H1 (cell line): ENCODE results near the gene VPS50. TPM values are rescaled to one million over a fixed set of nuclear protein-coding genes. Genes with fewer than 3 reads are reported as not detected.

Source experiments
- CTCF ChIA-PET: fragments of 300-600 bp; sonication (Branson Sonifier 250); formaldehyde crosslinking; loops from one replicate; lab custom pipeline; 2021; ENCODE audit not compliant: partially characterized antibody; lab: Charles Lee
- POLR2A ChIA-PET: fragments of 300-600 bp; sonication (Branson Sonifier 250); formaldehyde crosslinking; loops from one replicate; lab custom pipeline; 2021; ENCODE audit warnings: inconsistent platforms; ENCODE audit not compliant: partially characterized antibody; lab: Charles Lee
- DNase-seq, 2 experiments: peaks; one replicate each; pipeline versions ENCODE4 v3.0.0 to v3.0.0-alpha.2; 2010 to 2022; ENCODE audit warnings: low spot score in 2 of 2, low read depth in 1 of 2, mixed read lengths in 1 of 2
- FAIRE-seq: peaks from 2 replicates; lab custom pipeline; 2011; peaks lifted over from hg19 to GRCh38; lab: Jason Lieb, UNC
- H2AFZ ChIP-seq: 2 replicates; pipeline ENCODE4 v1.8.1; 2012; ENCODE audit warnings: low read length, inconsistent platforms
- H2AK5ac ChIP-seq: 2 replicates; pipeline ENCODE4 v1.6.1; 2013; ENCODE audit warnings: low read depth, low read length
- H2BK120ac ChIP-seq: replicated peaks from 2 replicates; pipeline ENCODE3; 2013; ENCODE audit warnings: low read depth, low read length, inconsistent platforms
- H2BK12ac ChIP-seq: 2 replicates; pipeline ENCODE4 v1.6.1; 2013; ENCODE audit warnings: low read depth, low read length
- H2BK15ac ChIP-seq: 2 replicates; pipeline ENCODE4 v1.6.1; 2013; ENCODE audit warnings: low read length
- H2BK20ac ChIP-seq: 2 replicates; pipeline ENCODE4 v1.6.1; 2013; ENCODE audit warnings: low read length
- H2BK5ac ChIP-seq: 2 replicates; pipeline ENCODE4 v1.6.1; 2013; ENCODE audit warnings: low read depth, low read length
- H3K14ac ChIP-seq: 2 replicates; pipeline ENCODE4 v1.6.1; 2013; ENCODE audit warnings: inconsistent platforms; ENCODE audit not compliant: insufficient read length
- H3K18ac ChIP-seq: 2 replicates; pipeline ENCODE4 v1.6.1; 2013; ENCODE audit warnings: low read length; ENCODE audit errors: extremely low read depth
- H3K23ac ChIP-seq: 2 replicates; pipeline ENCODE4 v1.6.1; 2013; ENCODE audit warnings: inconsistent platforms; ENCODE audit not compliant: insufficient read length
- H3K23me2 ChIP-seq: 2 replicates; pipeline ENCODE4 v1.6.1; 2013; ENCODE audit warnings: low read depth, low read length
- H3K27ac ChIP-seq: 2 replicates; pipeline ENCODE4 v1.6.1; 2011; ENCODE audit warnings: low read depth, low read length, inconsistent platforms
- H3K27me3 ChIP-seq, 4 experiments: replicated peaks in 1 of 4; 1 replicate in 1 of 4; 2 replicates in 3 of 4; pipeline versions ENCODE4 v1.6.1 to v1.8.1; 2011 to 2013; ENCODE audit warnings: low read length in 3 of 4, mild to moderate bottlenecking in 3 of 4, inconsistent platforms in 2 of 4, mixed read lengths in 2 of 4, moderate library complexity in 1 of 4; ENCODE audit not compliant: control insufficient read depth in 3 of 4, insufficient read depth in 3 of 4; ENCODE audit errors: extremely low read depth in 1 of 4
- H3K36me3 ChIP-seq, 4 experiments: 2 replicates each; pipeline versions ENCODE4 v1.6.1 to v1.8.1; 2011 to 2013; ENCODE audit warnings: mild to moderate bottlenecking in 4 of 4, low read length in 3 of 4, moderate library complexity in 2 of 4, control low read depth in 1 of 4, inconsistent platforms in 1 of 4; ENCODE audit not compliant: insufficient read depth in 4 of 4, control insufficient read depth in 2 of 4
- H3K4ac ChIP-seq: replicated peaks from 2 replicates; pipeline ENCODE3; 2013; ENCODE audit warnings: low read length, low read depth, mixed read lengths, inconsistent platforms; ENCODE audit not compliant: insufficient read length
- H3K4me1 ChIP-seq, 4 experiments: replicated peaks in 1 of 4; 1 replicate in 1 of 4; 2 replicates in 3 of 4; pipeline versions ENCODE4 v1.6.1 to v1.8.1; 2011 to 2013; ENCODE audit warnings: low read length in 3 of 4, inconsistent platforms in 2 of 4, mixed read lengths in 1 of 4; ENCODE audit not compliant: insufficient read depth in 4 of 4, control insufficient read depth in 3 of 4
- H3K4me2 ChIP-seq, 2 experiments: 2 replicates each; pipeline versions ENCODE4 v1.6.1 to v1.8.1; 2011 to 2013; ENCODE audit warnings: low read depth in 2 of 2, low read length in 2 of 2, control low read depth in 1 of 2, inconsistent platforms in 1 of 2, mild to moderate bottlenecking in 1 of 2; ENCODE audit not compliant: insufficient read depth in 1 of 2
- H3K4me3 ChIP-seq, 4 experiments: fragments of 200-600, 300-600 bp in 1 of 4; sonication (generic), shearing (Covaris generic), sonication (Bioruptor Twin) in 1 of 4; 2 replicates each; pipeline versions ENCODE4 v1.5.1 to v1.8.1; 2011 to 2016; ENCODE audit warnings: low read length in 4 of 4, low read depth in 3 of 4, control low read depth in 2 of 4, inconsistent platforms in 2 of 4, mild to moderate bottlenecking in 2 of 4, mixed read lengths in 1 of 4, moderate library complexity in 1 of 4; ENCODE audit not compliant: insufficient read depth in 2 of 4; ENCODE audit errors: extremely low read depth in 1 of 4
- H3K56ac ChIP-seq: replicated peaks from 2 replicates; pipeline ENCODE3; 2013; ENCODE audit warnings: low read depth, mild to moderate bottlenecking, mixed read lengths, low read length, inconsistent platforms; ENCODE audit not compliant: insufficient read length
- H3K79me1 ChIP-seq: 2 replicates; pipeline ENCODE4 v1.6.1; 2013; ENCODE audit warnings: low read depth, low read length, control low read depth
- H3K79me2 ChIP-seq, 2 experiments: 2 replicates each; pipeline versions ENCODE4 v1.6.1 to v1.8.1; 2012 to 2013; ENCODE audit warnings: low read length in 2 of 2, mild to moderate bottlenecking in 2 of 2, inconsistent platforms in 1 of 2; ENCODE audit not compliant: insufficient read depth in 2 of 2, control insufficient read depth in 1 of 2
- H3K9ac ChIP-seq, 4 experiments: replicated peaks in 1 of 4; 1 replicate in 1 of 4; 2 replicates in 3 of 4; pipeline versions ENCODE4 v1.6.1 to v1.8.1; 2011 to 2013; ENCODE audit warnings: low read depth in 3 of 4, low read length in 3 of 4, control low read depth in 2 of 4, mild to moderate bottlenecking in 2 of 4, moderate library complexity in 2 of 4, inconsistent platforms in 1 of 4; ENCODE audit errors: extremely low read depth in 1 of 4
- H3K9me3 ChIP-seq, 2 experiments: 2 replicates each; pipeline versions ENCODE4 v1.6.1 to v1.8.1; 2012 to 2013; ENCODE audit warnings: mild to moderate bottlenecking in 2 of 2, moderate library complexity in 2 of 2, control low read depth in 1 of 2, inconsistent platforms in 1 of 2, low read depth in 1 of 2, low read length in 1 of 2, mixed read lengths in 1 of 2; ENCODE audit not compliant: insufficient read depth in 2 of 2
- H4K20me1 ChIP-seq, 2 experiments: replicated peaks in 1 of 2; 2 replicates each; pipeline versions ENCODE3 to v1.8.1; 2011 to 2013; ENCODE audit warnings: inconsistent platforms in 2 of 2, low read length in 2 of 2, mild to moderate bottlenecking in 1 of 2; ENCODE audit not compliant: insufficient read depth in 2 of 2, control insufficient read depth in 1 of 2
- H4K5ac ChIP-seq: 2 replicates; pipeline ENCODE4 v1.6.1; 2013; ENCODE audit warnings: low read length, low read depth, mixed read lengths, inconsistent platforms; ENCODE audit not compliant: insufficient read length
- H4K8ac ChIP-seq: 2 replicates; pipeline ENCODE4 v1.8.0; 2013; ENCODE audit warnings: mild to moderate bottlenecking, moderate library complexity, low read length, inconsistent platforms; ENCODE audit not compliant: insufficient read depth; ENCODE audit errors: extremely low read depth
- H4K91ac ChIP-seq: replicated peaks from 2 replicates; pipeline ENCODE3; 2013; ENCODE audit warnings: low read length, mixed read lengths, inconsistent platforms; ENCODE audit not compliant: insufficient read length
- TEAD4 ChIP-seq: IDR thresholded peaks from 2 replicates; pipeline ENCODE4 v1.6.1; 2012; ENCODE audit warnings: low read depth, low read length, inconsistent platforms, mixed read lengths
- WGBS, 2 experiments: shearing (Covaris generic) in 1 of 2; methylation state at CpG; one replicate each; pipeline versions ENCODE4 v1.1.6 to v1.1.7; 2013 to 2015; ENCODE audit warnings: low lambda C conversion rate in 2 of 2, mixed read lengths in 2 of 2, inconsistent platforms in 1 of 2, low coverage in 1 of 2, missing lambda C conversion rate in 1 of 2; ENCODE audit not compliant: insufficient replicate concordance in 2 of 2, insufficient coverage in 1 of 2, insufficient read length in 1 of 2; ENCODE audit errors: extremely low coverage in 1 of 2, missing lambda C conversion rate in 1 of 2; 5-methylcytosine and 5-hydroxymethylcytosine counted together
- polyA plus RNA-seq, 7 experiments: library from polyadenylated mRNA; depleted of rRNA in 3 of 7; stranded (reverse) in 5 of 7; unstranded in 2 of 7; fragments of >200 nt in 5 of 7; fragments of 200-250 nt in 2 of 7; gene quantifications; 1 replicate in 5 of 7; 2 replicates in 1 of 7; 4 replicates in 1 of 7; pipeline versions ENCODE4 v1.2.1 to v1.2.3, GENCODE V29; 2011 to 2013; ENCODE audit warnings: missing spikeins in 2 of 7, mixed read lengths in 2 of 7
- total RNA-seq: library from RNA; stranded (reverse); fragmentation: NEBNext Ultra II Directional; extraction: Animal tissue kit (Norgen Biotek cat#: 25700); gene quantifications from 2 replicates; pipeline ENCODE4 v1.2.1, GENCODE V29; 2021

The VPS50 gene
- total and polyA plus RNA-seq, 2 of the 8 experiments (the other 6 are each of a cell fraction or from before 2014, with no cell fraction given) = 3.7 to 9.3 TPM

DNA sequence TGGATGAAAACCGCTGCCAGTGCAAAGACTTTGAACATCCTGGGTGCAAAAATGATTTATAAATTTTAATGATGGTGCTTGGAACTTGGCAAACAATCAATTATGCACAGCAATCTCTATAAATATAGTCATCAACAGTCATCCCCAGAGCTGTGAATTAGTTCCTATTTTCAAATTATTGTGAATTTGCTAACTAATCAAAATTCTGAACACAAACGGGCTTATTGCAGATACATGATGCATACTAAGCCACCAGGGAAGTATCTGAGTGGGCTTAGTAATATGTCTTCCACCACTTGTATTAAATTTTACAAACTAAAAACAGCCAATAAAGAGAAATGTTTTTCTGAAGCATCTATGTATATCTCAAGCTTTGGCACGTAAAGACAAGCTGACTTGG lies 177.2 kb downstream of the VPS50 start:
- Histone ChIP-seq H3K4me2 (no peak overlapping the region), H4K91ac (no peak overlapping the region), H3K18ac (no peak overlapping the region), H4K8ac (no peak overlapping the region), H2BK15ac (no peak overlapping the region), H2AK5ac (no peak overlapping the region), H3K56ac (no peak overlapping the region), H2BK120ac (no peak overlapping the region), H2AFZ (no peak overlapping the region), H3K23ac (no peak overlapping the region), H3K4ac (no peak overlapping the region), H4K5ac (no peak overlapping the region), H2BK20ac (no peak overlapping the region), H3K4me1 (no peaks in the 10 kb centered on the region), H3K4me3 (no peak overlapping the region), H3K27ac (no peak overlapping the region), H3K36me3 (no peaks in the 10 kb centered on the region), H3K79me1 (no peaks in the 10 kb centered on the region), H3K9me3 (peaks cover 3 to 6% of the 10 kb centered on the region in 2 experiments; a peak in 1 of 4 replicates), H3K9ac (no peak overlapping the region), H3K79me2 (no peaks in the 10 kb centered on the region), H2BK5ac (no peak overlapping the region), H3K14ac (no peak overlapping the region), H4K20me1 (no peaks in the 10 kb centered on the region), H3K23me2 (no peaks in the 10 kb centered on the region), H3K27me3 (no peaks in the 10 kb centered on the region; a peak in 1 of 7 replicates), H2BK12ac (no peak overlapping the region)
- no peak for DNase-seq
- FAIRE-seq = no peak
- 89% methylated on average over 3 of the region's 3 CpGs; no CpG with 5 or more reads in 1 of the 2 experiments for WGBS, 2 experiments
- POLR2A ChIA-PET = no interaction called here
- no peak for TF ChIP-seq TEAD4
- CTCF ChIA-PET = no interaction called here

Other genes with a start within 250 kb of the VPS50 start
- 0.04 TPM in 1 of 2 replicates, not detected in the other for gene SAMD9, start 114.4 kb upstream of the VPS50 start, total RNA-seq
- gene SAMD9, start 114.4 kb upstream of the VPS50 start, polyA plus RNA-seq (2011; rRNA removed) = 0.02 TPM in 1 of 2 replicates, not detected in the other
- gene SAMD9L, start 84.0 kb upstream of the VPS50 start, total RNA-seq = not detected in 2 replicates
- gene SAMD9L, start 84.0 kb upstream of the VPS50 start, polyA plus RNA-seq (2011; rRNA removed) = not detected in 2 replicates
- gene HEPACAM2, start 5.9 kb upstream of the VPS50 start, total RNA-seq = not detected in 2 replicates
- not detected in 2 replicates for gene HEPACAM2, start 5.9 kb upstream of the VPS50 start, polyA plus RNA-seq (2011; rRNA removed)